K562 (cell line): ENCODE results near the gene PRAME. TPM values are rescaled to one million over a fixed set of nuclear protein-coding genes. Genes with fewer than 3 reads are reported as not detected.

Experiments
- ATAC-seq: fragments of 200-7000 bp; cut with Tn5 transposase; 3 replicates; pipeline ENCODE4 v1.9.1; 2020; ENCODE audit warnings: moderate library complexity
- BruUV-seq: library from RNA; stranded (reverse); fragments of 400-500 nt; replicated peaks from 2 replicates; lab custom pipeline; 2021; lab: Mats Ljungman, UMichigan
- CTCF ChIA-PET: fragments of 300-600 bp; formaldehyde crosslinking; extraction: SDS; loops from one replicate; lab custom pipeline; 2021; ENCODE audit warnings: low intra/inter-chr PET ratio; lab: Yijun Ruan, JAX
- POLR2A ChIA-PET: fragments of 300-600, 350-650 bp; sonication (Branson Sonifier 250); formaldehyde crosslinking; extraction: SDS; loops from one replicate; lab custom pipeline; 2021; ENCODE audit warnings: antibody characterized with exemption, inconsistent platforms; lab: Yijun Ruan, JAX
- DNase-seq, 4 experiments: peaks; one replicate each; pipeline versions ENCODE4 v3.0.0 to v3.0.0-alpha.2; 2011 to 2018; ENCODE audit warnings: low spot score in 3 of 4, mixed read lengths in 3 of 4; ENCODE audit errors: extremely low read depth in 1 of 4
- FAIRE-seq: peaks from 2 replicates; lab custom pipeline; 2011; peaks lifted over from hg19 to GRCh38; lab: Jason Lieb, UNC
- H2AFZ ChIP-seq: 2 replicates; pipeline ENCODE4 v1.6.0; 2011; ENCODE audit warnings: low read depth, low read length, control low read depth, inconsistent platforms
- H3K27ac ChIP-seq: fragments of 200-600 bp; 3 replicates; pipeline ENCODE4 v1.8.0; 2011; ENCODE audit warnings: low read depth, mild to moderate bottlenecking, control low read depth, inconsistent platforms, low read length, moderate library complexity, mixed read lengths; ENCODE audit errors: extremely low read depth
- H3K27me3 ChIP-seq, 2 experiments: fragments of 300-600 bp in 1 of 2; 2 replicates in 1 of 2; 3 replicates in 1 of 2; pipeline versions ENCODE4 v1.6.0 to v1.8.0; 2011; ENCODE audit warnings: inconsistent platforms in 2 of 2, low read length in 2 of 2, mild to moderate bottlenecking in 1 of 2, mixed read lengths in 1 of 2, moderate library complexity in 1 of 2; ENCODE audit not compliant: control insufficient read depth in 2 of 2, insufficient read depth in 2 of 2
- H3K36me3 ChIP-seq: fragments of 300-600 bp; 3 replicates; pipeline ENCODE4 v1.8.0; 2011; ENCODE audit warnings: mild to moderate bottlenecking, low read length, inconsistent platforms; ENCODE audit not compliant: control insufficient read depth, insufficient read depth
- H3K4me1 ChIP-seq, 2 experiments: fragments of 200-600 bp in 1 of 2; replicated peaks in 1 of 2; 2 replicates in 1 of 2; 3 replicates in 1 of 2; pipeline versions ENCODE4 v1.5.1 to v1.8.0; 2011; ENCODE audit warnings: inconsistent platforms in 2 of 2, low read length in 2 of 2, mild to moderate bottlenecking in 1 of 2, mixed read lengths in 1 of 2, moderate library complexity in 1 of 2; ENCODE audit not compliant: control insufficient read depth in 2 of 2, insufficient read depth in 2 of 2
- H3K4me2 ChIP-seq: 2 replicates; pipeline ENCODE4 v1.6.1; 2011; ENCODE audit warnings: low read length, control low read depth, inconsistent platforms, mixed read lengths; ENCODE audit not compliant: insufficient read depth
- H3K4me3 ChIP-seq: fragments of 200-600 bp; sonication (generic), shearing (Covaris generic); 2 replicates; pipeline ENCODE4 v1.5.1; 2016; ENCODE audit warnings: control low read depth, inconsistent platforms
- H3K79me2 ChIP-seq: fragments of 200-600 bp; 3 replicates; pipeline ENCODE4 v1.8.0; 2011; ENCODE audit warnings: low read length, inconsistent platforms; ENCODE audit not compliant: control insufficient read depth, insufficient read depth
- H3K9ac ChIP-seq, 2 experiments: 2 replicates each; pipeline versions ENCODE4 v1.6.0 to v1.6.1; 2011; ENCODE audit warnings: low read depth in 2 of 2, low read length in 2 of 2, control low read depth in 1 of 2, inconsistent platforms in 1 of 2, mild to moderate bottlenecking in 1 of 2, mixed read lengths in 1 of 2; ENCODE audit not compliant: insufficient read depth in 1 of 2
- H3K9me1 ChIP-seq: one replicate; pipeline ENCODE4 v1.6.0; 2011; ENCODE audit warnings: inconsistent platforms, mild to moderate bottlenecking, low read length, moderate library complexity; ENCODE audit not compliant: control insufficient read depth, insufficient read depth
- H3K9me3 ChIP-seq: replicated peaks from 2 replicates; pipeline ENCODE4 v1.5.1; 2011; ENCODE audit warnings: low read depth, low read length, inconsistent platforms; ENCODE audit not compliant: control insufficient read depth, insufficient read depth
- H4K20me1 ChIP-seq: replicated peaks from 2 replicates; pipeline ENCODE4 v1.6.1; 2011; ENCODE audit warnings: low read length, inconsistent platforms, mixed read lengths; ENCODE audit not compliant: control insufficient read depth, insufficient read depth
- EWSR1 ChIP-seq: fragments of 450-650 bp; IDR thresholded peaks from 2 replicates; pipeline ENCODE4 v1.6.1; 2018; ENCODE audit warnings: borderline replicate concordance, mild to moderate bottlenecking, low read depth, moderate library complexity; ENCODE audit not compliant: partially characterized antibody
- GATAD2B ChIP-seq: fragments of 450-650 bp; IDR thresholded peaks from 2 replicates; pipeline ENCODE4 v1.6.1; 2017; ENCODE audit warnings: mild to moderate bottlenecking, borderline replicate concordance
- HBP1 ChIP-seq: fragments of 450-650 bp; formaldehyde crosslinking; IDR thresholded peaks from 2 replicates; pipeline ENCODE4 v1.4.0; 2022; ENCODE audit warnings: missing genetic modification characterization
- MTF1 ChIP-seq: fragments of 250-450 bp; sonication (Bioruptor Pico); IDR thresholded peaks from 2 replicates; pipeline ENCODE4 v1.9.0; 2021; ENCODE audit warnings: moderate library complexity, mild to moderate bottlenecking, inconsistent platforms, borderline replicate concordance
- NR1H2 ChIP-seq: sonication (generic); formaldehyde crosslinking; IDR thresholded peaks from 2 replicates; pipeline ENCODE4 v1.4.0; 2020; ENCODE audit warnings: mild to moderate bottlenecking, missing genetic modification reagents
- POLR2G ChIP-seq: fragments of 200-400 bp; formaldehyde crosslinking; IDR thresholded peaks from 2 replicates; pipeline ENCODE4 v1.6.1; 2017; ENCODE audit warnings: low read depth, mild to moderate bottlenecking, antibody characterized with exemption, low read length, moderate library complexity
- ZBTB7A ChIP-seq: IDR thresholded peaks from 2 replicates; pipeline ENCODE4 v1.6.1; 2011; ENCODE audit warnings: low read depth, mild to moderate bottlenecking, low read length, moderate library complexity, borderline replicate concordance; ENCODE audit not compliant: control insufficient read depth
- ZNF184 ChIP-seq: sonication (generic); formaldehyde crosslinking; IDR thresholded peaks from 2 replicates; pipeline ENCODE4 v1.5.0; 2020; ENCODE audit warnings: missing genetic modification reagents
- WGBS: fragments of 100-300 bp; shearing (Covaris generic); methylation state at CpG from one replicate; pipeline ENCODE4 v1.1.6; 2016; ENCODE audit warnings: low coverage, mixed read lengths; ENCODE audit not compliant: insufficient coverage; ENCODE audit errors: missing lambda C conversion rate; 5-methylcytosine and 5-hydroxymethylcytosine counted together
- in situ Hi-C: fragments of 300-500 bp; cut with MboI; formaldehyde crosslinking; loops from 4 replicates; pipeline ENCODE4 v1.15.0; 2018; ENCODE audit warnings: inconsistent platforms, mixed read lengths
- intact Hi-C: fragments of 100-400 bp; cut with micrococcal nuclease; formaldehyde crosslinking; loops from 2 replicates; pipeline ENCODE4 v1.14.2; 2022
- polyA plus RNA-seq, 8 experiments: library from polyadenylated mRNA; depleted of rRNA in 4 of 8; stranded (reverse) in 5 of 8; unstranded in 3 of 8; fragments of >200 nt; fragmentation: Nextera tagmentation in 2 of 8; fragmentation: Illumina TruSeq in 1 of 8; extraction: Ambion mirVana in 2 of 8; extraction: Trizol in 1 of 8; gene quantifications; 2 replicates each; pipeline versions ENCODE4 v1.2.1 to v1.2.3, GENCODE V29; 2011 to 2014; ENCODE audit warnings: inconsistent platforms in 1 of 8, missing spikeins in 1 of 8
- total RNA-seq, 7 experiments: library from RNA; depleted of rRNA in 6 of 7; stranded (reverse); fragments of >200 nt in 6 of 7; fragmentation: Illumina TruSeq in 2 of 7; extraction: Trizol in 2 of 7; gene quantifications; 2 replicates each; pipeline versions ENCODE4 v1.2.1 to v1.2.3, GENCODE V29; 2011 to 2021; ENCODE audit warnings: low replicate concordance in 1 of 7
- TF ChIP-seq, protein P1 (sequence below): fragments of 450-650 bp; formaldehyde crosslinking; IDR thresholded peaks from 2 replicates; pipeline ENCODE4 v1.4.0; 2022; ENCODE audit warnings: missing genetic modification characterization
- TF ChIP-seq, protein P2 (sequence below), 2 experiments: fragments of 450-650 bp; formaldehyde crosslinking in 1 of 2; IDR thresholded peaks; 2 replicates each; pipeline versions ENCODE4 v1.4.0 to v1.6.1; 2014 to 2020; ENCODE audit warnings: mild to moderate bottlenecking in 2 of 2, borderline replicate concordance in 1 of 2, low read depth in 1 of 2

The PRAME gene
- total and polyA plus RNA-seq, 9 of the 15 experiments (the other 6 are each of a cell fraction or from before 2014, with no cell fraction given): 662 to 2,141 (median 1,142) TPM

DNA sequence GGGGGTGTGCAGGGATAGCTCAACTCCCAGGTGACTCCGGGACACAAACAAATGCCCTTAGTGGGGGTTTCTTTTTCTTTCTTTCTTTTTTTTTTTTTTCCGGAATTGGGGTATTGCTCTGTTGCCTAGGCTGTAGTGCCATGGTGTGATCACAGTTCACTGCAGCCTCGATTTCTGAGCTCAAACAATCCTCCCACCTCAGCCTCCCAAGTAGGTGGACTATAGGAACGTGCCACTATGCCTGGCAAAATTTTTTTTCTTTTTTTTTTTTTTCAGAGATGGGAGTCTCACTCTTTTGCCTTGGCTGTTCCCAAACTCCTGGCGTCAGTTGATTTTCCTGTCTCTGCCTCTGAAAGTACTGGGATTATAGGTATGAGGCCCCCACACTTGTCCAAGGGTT, 25.2 kb downstream of the PRAME start:
- in situ Hi-C loops: loop anchor here (25.0 kb wide), 1 partner anchor 1122 kb away; the partner anchor contains the start of gene HIC2
- FAIRE-seq: no peak
- TF ChIP-seq GATAD2B (no peak), NR1H2 (CRISPR knock-in tag) (0 out of 2 replicates have a peak, but pooled peaks have one; percentile 16), HBP1 (CRISPR knock-in tag) (0 out of 2 replicates have a peak, but pooled peaks have one; percentile 39), EWSR1 (no peak), POLR2G (no peak), ZNF184 (CRISPR knock-in tag) (no peak), ZBTB7A (0 out of 2 replicates have a peak, but pooled peaks have one; percentile 8), MTF1 (CRISPR knock-in tag) (0 out of 2 replicates have a peak, but pooled peaks have one; percentile 54)
- TF ChIP-seq, protein P1, sequence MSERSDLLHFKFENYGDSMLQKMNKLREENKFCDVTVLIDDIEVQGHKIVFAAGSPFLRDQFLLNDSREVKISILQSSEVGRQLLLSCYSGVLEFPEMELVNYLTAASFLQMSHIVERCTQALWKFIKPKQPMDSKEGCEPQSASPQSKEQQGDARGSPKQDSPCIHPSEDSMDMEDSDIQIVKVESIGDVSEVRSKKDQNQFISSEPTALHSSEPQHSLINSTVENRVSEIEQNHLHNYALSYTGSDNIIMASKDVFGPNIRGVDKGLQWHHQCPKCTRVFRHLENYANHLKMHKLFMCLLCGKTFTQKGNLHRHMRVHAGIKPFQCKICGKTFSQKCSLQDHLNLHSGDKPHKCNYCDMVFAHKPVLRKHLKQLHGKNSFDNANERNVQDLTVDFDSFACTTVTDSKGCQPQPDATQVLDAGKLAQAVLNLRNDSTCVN: 0 out of 2 replicates have a peak, but pooled peaks have one; percentile 75
- TF ChIP-seq, protein P2, sequence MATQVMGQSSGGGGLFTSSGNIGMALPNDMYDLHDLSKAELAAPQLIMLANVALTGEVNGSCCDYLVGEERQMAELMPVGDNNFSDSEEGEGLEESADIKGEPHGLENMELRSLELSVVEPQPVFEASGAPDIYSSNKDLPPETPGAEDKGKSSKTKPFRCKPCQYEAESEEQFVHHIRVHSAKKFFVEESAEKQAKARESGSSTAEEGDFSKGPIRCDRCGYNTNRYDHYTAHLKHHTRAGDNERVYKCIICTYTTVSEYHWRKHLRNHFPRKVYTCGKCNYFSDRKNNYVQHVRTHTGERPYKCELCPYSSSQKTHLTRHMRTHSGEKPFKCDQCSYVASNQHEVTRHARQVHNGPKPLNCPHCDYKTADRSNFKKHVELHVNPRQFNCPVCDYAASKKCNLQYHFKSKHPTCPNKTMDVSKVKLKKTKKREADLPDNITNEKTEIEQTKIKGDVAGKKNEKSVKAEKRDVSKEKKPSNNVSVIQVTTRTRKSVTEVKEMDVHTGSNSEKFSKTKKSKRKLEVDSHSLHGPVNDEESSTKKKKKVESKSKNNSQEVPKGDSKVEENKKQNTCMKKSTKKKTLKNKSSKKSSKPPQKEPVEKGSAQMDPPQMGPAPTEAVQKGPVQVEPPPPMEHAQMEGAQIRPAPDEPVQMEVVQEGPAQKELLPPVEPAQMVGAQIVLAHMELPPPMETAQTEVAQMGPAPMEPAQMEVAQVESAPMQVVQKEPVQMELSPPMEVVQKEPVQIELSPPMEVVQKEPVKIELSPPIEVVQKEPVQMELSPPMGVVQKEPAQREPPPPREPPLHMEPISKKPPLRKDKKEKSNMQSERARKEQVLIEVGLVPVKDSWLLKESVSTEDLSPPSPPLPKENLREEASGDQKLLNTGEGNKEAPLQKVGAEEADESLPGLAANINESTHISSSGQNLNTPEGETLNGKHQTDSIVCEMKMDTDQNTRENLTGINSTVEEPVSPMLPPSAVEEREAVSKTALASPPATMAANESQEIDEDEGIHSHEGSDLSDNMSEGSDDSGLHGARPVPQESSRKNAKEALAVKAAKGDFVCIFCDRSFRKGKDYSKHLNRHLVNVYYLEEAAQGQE (IDR thresholded peaks at IDR 0.05; ENCODE audit: borderline replicate concordance): no peak
- TF ChIP-seq, protein P2 (CRISPR knock-in tag; IDR thresholded peaks at IDR 0.05; ENCODE audit: low read depth): no peak

More for the DNA sequence above, 25.2 kb downstream of the PRAME start:
- H4K20me1 ChIP-seq: no peaks in the 10 kb centered on the region
- POLR2A ChIA-PET: interaction anchor here (0.6 to 19.7 kb wide), 7 partner anchors 8 to 1489 kb away, joined by 3 to 708 read pairs (median 4); partner anchors contain the start of genes PRAME and ZNF280A
- no peak overlapping the region for H3K4me3 ChIP-seq
- DNase-seq (no peak), ATAC-seq (no peak)
- H3K36me3 ChIP-seq: no peaks in the 10 kb centered on the region
- no peak overlapping the region for H3K9ac ChIP-seq
- H3K4me1 ChIP-seq: no peaks in the 10 kb centered on the region
- H3K79me2 ChIP-seq: no peaks in the 10 kb centered on the region
- no peak overlapping the region for H2AFZ ChIP-seq
- no peaks in the 10 kb centered on the region for H3K9me1 ChIP-seq
- H3K9me3 ChIP-seq: no peaks in the 10 kb centered on the region
- no peaks in the 10 kb centered on the region for H3K27me3 ChIP-seq
- no peak overlapping the region for H3K27ac ChIP-seq
- intact Hi-C loops: no loop called here
- CTCF ChIA-PET: interaction anchor here (0.6 kb wide), 1 partner anchor 1920 kb away, joined by 3 read pairs; no protein-coding TSS in a partner anchor
- WGBS: 19% methylated on average over 5 of the region's 5 CpGs
- H3K4me2 ChIP-seq: no peak overlapping the region
- no TSS peak for BruUV-seq
